ENCODE data around the gene EPGN. TPM values are rescaled to one million over a fixed set of nuclear protein-coding genes. Genes with fewer than 3 reads are reported as not detected.
"Not testable (repeated sequence)": the region's sequence is repeated elsewhere in the genome, so short reads cannot be mapped to it uniquely, and the experiment has no call there.

EPGN gene
- total RNA-seq, 2 donors from 2014 or later, result 0.43 TPM; not detected in 1

DNA sequence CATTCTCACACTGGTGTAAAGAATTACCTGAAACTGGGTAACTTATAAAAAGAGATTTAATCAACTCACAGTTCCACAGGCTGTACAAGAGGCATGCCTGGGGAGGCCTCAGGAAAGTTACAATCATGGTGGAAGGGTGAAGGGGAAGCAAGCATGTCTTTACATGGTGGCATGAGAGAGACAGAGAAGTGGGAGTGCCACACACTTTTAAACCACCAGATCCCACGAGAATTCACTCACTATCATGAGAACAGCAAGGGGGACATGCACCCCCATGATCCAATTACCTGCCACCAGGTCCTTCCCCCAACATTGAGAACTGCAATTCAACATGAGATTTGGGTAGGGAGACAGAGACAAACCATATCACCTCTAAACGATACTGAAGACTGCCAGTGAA lies 23.0 kb downstream of the EPGN start:
- no peak overlapping the region for H3K27ac Mint-ChIP-seq
- H3K27me3 Mint-ChIP-seq (ENCODE audit: low read depth), result peaks cover 21% of the 10 kb centered on the region
- ATAC-seq (replicated peaks in 1 of 2), result no peak
- peaks cover 0 to 2% of the 10 kb centered on the region in 2 donors for H3K36me3 Mint-ChIP-seq (ENCODE audit: insufficient read depth in 2 of 2)
- H3K4me3 Mint-ChIP-seq, result no peak overlapping the region
- H3K9me3 Mint-ChIP-seq, result no peaks in the 10 kb centered on the region
- no peak for DNase-seq
- H3K4me1 Mint-ChIP-seq (ENCODE audit: low read depth), result no peaks in the 10 kb centered on the region

DNA sequence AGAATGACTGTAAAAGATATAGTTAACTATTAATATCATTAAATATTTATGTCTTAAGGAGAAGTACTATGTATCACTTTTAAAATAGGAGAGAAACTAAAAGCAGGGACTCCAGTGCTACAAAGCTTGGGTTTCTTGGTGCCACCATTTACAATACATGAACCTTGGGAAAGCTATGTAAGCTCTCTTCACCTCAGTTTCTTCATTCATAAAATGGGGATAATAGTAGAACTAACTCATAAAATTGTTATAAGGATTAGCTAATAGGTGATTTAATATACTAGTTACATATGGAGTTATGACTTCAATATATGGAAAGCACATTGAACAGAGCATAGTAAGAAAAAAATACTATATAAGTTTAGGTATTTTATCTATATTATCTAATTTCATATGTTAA lies 23.7 kb downstream of the EPGN start:
- peaks cover 0 to 2% of the 10 kb centered on the region in 2 donors for H3K36me3 Mint-ChIP-seq (ENCODE audit: insufficient read depth in 2 of 2)

DNA sequence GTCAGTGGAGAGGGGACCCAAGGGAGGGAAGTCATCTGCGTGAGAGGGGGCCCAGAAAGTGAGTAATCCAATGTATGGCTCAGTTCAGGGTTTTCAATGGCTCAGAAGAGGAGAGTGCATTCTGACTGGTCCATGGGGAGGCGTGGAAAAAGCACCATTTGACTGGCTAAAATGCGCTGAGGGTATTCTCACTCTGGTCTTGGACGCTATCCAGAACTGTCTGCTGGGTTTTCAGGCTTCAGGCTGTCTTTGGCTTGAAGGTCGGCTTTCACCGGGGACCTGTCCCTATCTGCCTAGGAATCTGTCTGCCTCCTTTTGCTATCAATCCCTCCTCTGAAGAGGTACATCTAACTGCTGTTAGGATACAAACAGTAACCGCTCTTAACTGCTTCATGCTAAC lies 26.4 kb downstream of the EPGN start:
- no peak for ATAC-seq (replicated peaks in 1 of 2)
- H3K27me3 Mint-ChIP-seq (ENCODE audit: low read depth), result peaks cover 12% of the 10 kb centered on the region
- no peak overlapping the region for H3K27ac Mint-ChIP-seq
- no peaks in the 10 kb centered on the region for H3K36me3 Mint-ChIP-seq (ENCODE audit: insufficient read depth in 2 of 2)
- no peak overlapping the region for H3K4me3 Mint-ChIP-seq
- H3K9me3 Mint-ChIP-seq, result no peaks in the 10 kb centered on the region
- DNase-seq, result no peak
- no peaks in the 10 kb centered on the region for H3K4me1 Mint-ChIP-seq (ENCODE audit: low read depth)

More for the DNA sequence above, 23.7 kb downstream of the EPGN start:
- H3K9me3 Mint-ChIP-seq, result no peaks in the 10 kb centered on the region
- peaks cover 21% of the 10 kb centered on the region for H3K27me3 Mint-ChIP-seq (ENCODE audit: low read depth)
- DNase-seq (no peak), ATAC-seq (replicated peaks in 1 of 2) (no peak)
- no peak overlapping the region for H3K27ac Mint-ChIP-seq
- no peak overlapping the region for H3K4me3 Mint-ChIP-seq
- no peaks in the 10 kb centered on the region for H3K4me1 Mint-ChIP-seq (ENCODE audit: low read depth)

DNA sequence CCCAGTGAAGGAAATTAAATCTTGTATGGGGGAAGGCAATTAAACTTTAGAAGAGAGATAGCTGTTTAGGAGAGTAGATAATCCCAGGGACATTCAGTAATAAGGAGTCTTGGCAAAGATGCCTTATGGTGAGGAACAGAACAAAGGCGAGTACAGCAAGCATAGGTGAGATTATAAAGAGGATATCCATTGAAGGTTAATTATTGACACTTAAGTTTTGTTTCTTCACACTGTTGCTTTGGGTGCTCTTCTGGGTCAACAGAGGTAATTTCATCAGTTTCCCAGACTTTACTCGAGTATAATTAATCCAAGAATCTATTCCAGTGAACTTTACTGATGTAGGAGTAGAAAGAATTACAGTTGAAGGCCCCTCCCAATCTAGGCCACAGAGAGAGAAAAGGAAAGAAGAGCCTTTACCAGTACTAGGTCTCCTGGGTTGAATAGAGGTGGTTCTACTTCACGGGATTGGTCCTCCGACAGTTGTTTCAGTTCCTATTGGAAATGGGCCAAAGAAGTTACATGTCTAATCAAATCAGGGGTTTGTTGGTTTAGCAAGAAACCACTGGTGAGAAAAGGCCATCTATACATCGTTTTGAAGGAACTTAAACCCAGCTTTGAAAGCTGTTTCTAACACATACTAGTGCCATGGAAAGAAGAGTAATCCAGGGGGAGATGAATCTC lies 27.2 kb downstream of the EPGN start:
- Mint-ChIP-seq H3K27me3 (ENCODE audit: low read depth) (peaks cover 12% of the 10 kb centered on the region), H3K36me3 (ENCODE audit: insufficient read depth in 2 of 2) (no peaks in the 10 kb centered on the region), H3K27ac (no peak overlapping the region), H3K9me3 (peaks cover 0 to 2% of the 10 kb centered on the region in 2 donors), H3K4me1 (ENCODE audit: low read depth) (no peaks in the 10 kb centered on the region), H3K4me3 (no peak overlapping the region)
- ATAC-seq (replicated peaks in 1 of 2) (no peak), DNase-seq (no peak)

DNA sequence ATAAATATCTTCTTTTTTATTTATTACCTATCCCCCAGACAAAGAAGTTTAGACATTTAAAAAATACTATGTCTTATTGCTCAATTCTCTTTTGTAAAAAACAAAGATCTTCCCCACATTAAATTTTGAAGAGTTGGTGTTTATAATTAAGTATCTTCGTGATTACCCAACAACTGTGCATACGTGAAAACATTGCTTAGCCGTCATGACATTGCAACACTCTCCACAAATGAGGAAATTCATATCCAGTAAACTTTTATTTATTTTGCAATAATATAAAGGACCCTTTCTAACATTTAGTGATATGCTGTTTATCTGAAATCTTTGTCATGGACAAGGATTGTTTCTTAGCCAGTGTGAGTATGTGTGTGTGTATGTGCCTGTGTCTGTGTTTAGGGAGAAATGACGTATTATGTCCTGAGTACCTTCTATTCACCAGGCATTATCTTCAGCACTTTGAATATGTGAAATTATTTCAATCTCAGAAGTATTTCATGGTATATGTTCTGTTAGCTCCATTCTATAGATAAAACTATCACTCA lies 30.6 kb downstream of the EPGN start:
- DNase-seq (no peak), ATAC-seq (replicated peaks in 1 of 2) (no peak)
- Mint-ChIP-seq H3K4me3 (no peak overlapping the region), H3K27me3 (ENCODE audit: low read depth) (peaks cover 11% of the 10 kb centered on the region), H3K36me3 (ENCODE audit: insufficient read depth in 2 of 2) (peaks cover 0 to 2% of the 10 kb centered on the region in 2 donors), H3K4me1 (ENCODE audit: low read depth) (no peaks in the 10 kb centered on the region), H3K27ac (no peak overlapping the region), H3K9me3 (peaks cover 0 to 5% of the 10 kb centered on the region in 2 donors)

DNA sequence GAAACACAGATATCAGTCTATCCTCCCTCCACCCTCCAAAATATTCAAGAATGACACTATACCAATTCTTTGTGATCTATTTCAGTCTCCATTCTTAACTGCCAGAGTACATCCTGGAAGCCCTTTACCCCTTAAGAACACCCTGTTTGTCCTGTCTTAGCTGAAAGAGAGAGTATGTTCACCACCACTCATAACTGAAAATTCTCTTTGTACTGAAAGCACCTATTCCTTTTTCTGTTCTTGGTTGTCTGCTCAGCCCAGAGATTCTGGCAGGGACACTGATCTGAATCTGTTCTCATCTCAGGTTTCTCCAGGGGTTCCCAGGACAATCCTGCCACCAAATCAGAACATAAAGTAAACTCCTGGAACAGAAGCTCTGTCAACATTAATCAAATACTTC lies 31.2 kb downstream of the EPGN start:
- no peak for DNase-seq
- ATAC-seq (replicated peaks in 1 of 2), result no peak
- peaks cover under 1 to 9% of the 10 kb centered on the region in 2 donors for H3K9me3 Mint-ChIP-seq
- H3K36me3 Mint-ChIP-seq (ENCODE audit: insufficient read depth in 2 of 2), result peaks cover 2% of the 10 kb centered on the region in 2 donors
- no peak overlapping the region for H3K27ac Mint-ChIP-seq
- peaks cover 5% of the 10 kb centered on the region for H3K27me3 Mint-ChIP-seq (ENCODE audit: low read depth)
- H3K4me3 Mint-ChIP-seq, result no peak overlapping the region
- H3K4me1 Mint-ChIP-seq (ENCODE audit: low read depth), result no peaks in the 10 kb centered on the region

DNA sequence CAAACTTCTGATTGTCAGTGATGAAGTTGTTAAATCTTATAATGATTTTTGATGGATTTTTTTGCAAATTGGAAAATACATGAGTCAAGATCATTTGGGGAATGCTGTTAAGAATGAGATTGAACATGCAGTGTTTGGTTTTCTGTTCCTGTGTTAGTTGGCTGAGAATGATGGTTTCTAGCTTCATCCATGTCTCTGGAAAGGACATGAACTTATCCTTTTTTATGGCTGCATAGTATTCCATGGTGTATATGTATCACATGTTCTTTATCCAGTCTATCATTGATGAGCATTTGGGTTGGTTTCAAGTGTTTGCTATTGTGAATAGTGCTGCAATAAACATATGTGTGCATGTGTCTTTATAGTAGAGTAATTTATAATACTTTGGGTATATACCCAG lies 32.2 kb downstream of the EPGN start:
- H3K27me3 Mint-ChIP-seq (ENCODE audit: low read depth); H3K4me1 Mint-ChIP-seq (ENCODE audit: low read depth); DNase-seq; H3K27ac Mint-ChIP-seq; H3K4me3 Mint-ChIP-seq; H3K36me3 Mint-ChIP-seq (ENCODE audit: insufficient read depth in 2 of 2); ATAC-seq (replicated peaks in 1 of 2): not testable (repeated sequence)
- H3K9me3 Mint-ChIP-seq, result peaks cover 1 to 14% of the 10 kb centered on the region in 2 donors

DNA sequence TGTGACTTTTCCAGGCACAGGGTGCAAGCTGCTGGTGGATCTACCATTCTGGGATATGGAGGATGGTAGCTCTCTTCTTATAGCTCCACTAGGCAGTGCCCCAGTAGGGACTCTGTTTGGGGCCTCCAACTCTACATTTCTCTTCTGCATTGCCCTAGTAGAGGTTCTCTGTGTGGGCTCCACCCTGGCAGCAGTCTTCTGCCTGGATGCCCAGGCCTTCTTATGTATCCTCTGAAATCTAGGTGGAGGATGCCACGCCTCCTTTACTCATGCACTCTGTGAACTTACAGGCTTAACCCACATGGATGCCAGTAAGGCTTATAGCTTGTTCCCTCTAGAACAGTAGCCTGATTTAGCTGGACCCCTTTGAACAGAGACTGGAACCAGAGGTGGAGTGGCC lies 35.8 kb downstream of the EPGN start:
- Mint-ChIP-seq H3K4me1 (ENCODE audit: low read depth) (no peaks in the 10 kb centered on the region), H3K27me3 (ENCODE audit: low read depth) (no peaks in the 10 kb centered on the region), H3K36me3 (ENCODE audit: insufficient read depth in 2 of 2) (peaks cover 2 to 5% of the 10 kb centered on the region in 2 donors), H3K27ac (no peak overlapping the region), H3K9me3 (peaks cover 1 to 14% of the 10 kb centered on the region in 2 donors), H3K4me3 (no peak overlapping the region)
- DNase-seq (no peak), ATAC-seq (replicated peaks in 1 of 2) (no peak)

DNA sequence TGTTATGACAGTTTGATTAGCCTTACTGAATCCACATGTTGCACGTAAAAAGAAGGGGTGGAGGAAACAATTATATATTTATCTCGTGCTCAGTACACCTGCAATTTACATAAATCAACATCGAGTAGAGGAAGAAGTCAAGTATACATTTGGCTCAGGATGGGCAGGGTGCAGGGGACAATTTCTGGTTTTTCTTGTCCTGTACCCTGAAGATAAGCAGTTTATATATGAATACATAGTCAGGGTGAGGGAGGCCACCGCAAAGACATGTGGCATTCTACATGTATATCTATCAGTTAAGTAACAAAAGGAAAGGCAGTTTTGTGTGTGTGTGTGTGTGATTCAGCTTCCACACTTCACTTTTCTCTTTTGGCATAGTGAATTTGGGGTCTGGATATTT lies 45.6 kb downstream of the EPGN start:
- Mint-ChIP-seq H3K9me3 (no peaks in the 10 kb centered on the region), H3K27ac (no peak overlapping the region), H3K27me3 (ENCODE audit: low read depth) (no peaks in the 10 kb centered on the region), H3K4me3 (no peak overlapping the region), H3K36me3 (ENCODE audit: insufficient read depth in 2 of 2) (no peaks in the 10 kb centered on the region), H3K4me1 (ENCODE audit: low read depth) (no peaks in the 10 kb centered on the region)
- ATAC-seq (replicated peaks in 1 of 2) (no peak), DNase-seq (no peak)

DNA sequence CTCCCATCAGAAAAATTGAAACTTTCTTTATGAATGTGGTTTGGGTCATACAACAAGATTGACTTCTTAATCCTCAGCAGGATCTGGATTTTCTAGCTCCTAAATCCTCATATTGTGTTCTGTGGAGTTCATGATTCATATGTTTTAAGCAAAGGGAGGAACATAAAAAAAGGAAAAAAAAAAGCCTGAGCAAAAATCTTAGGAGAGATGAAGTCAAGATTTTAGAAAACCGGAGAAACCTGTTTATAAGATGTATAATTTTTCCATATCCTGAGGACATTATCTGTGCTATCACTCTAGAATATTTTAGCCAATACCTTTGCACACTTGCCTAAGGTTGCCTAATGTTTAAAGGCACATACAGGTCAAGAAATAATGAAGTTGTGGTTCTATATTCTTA lies 49.7 kb downstream of the EPGN start:
- Mint-ChIP-seq H3K9me3 (no peaks in the 10 kb centered on the region), H3K4me1 (ENCODE audit: low read depth) (no peaks in the 10 kb centered on the region), H3K4me3 (no peak overlapping the region), H3K27me3 (ENCODE audit: low read depth) (peaks cover 5% of the 10 kb centered on the region), H3K36me3 (ENCODE audit: insufficient read depth in 2 of 2) (no peaks in the 10 kb centered on the region), H3K27ac (no peak overlapping the region)
- DNase-seq (no peak), ATAC-seq (replicated peaks in 1 of 2) (no peak)

DNA sequence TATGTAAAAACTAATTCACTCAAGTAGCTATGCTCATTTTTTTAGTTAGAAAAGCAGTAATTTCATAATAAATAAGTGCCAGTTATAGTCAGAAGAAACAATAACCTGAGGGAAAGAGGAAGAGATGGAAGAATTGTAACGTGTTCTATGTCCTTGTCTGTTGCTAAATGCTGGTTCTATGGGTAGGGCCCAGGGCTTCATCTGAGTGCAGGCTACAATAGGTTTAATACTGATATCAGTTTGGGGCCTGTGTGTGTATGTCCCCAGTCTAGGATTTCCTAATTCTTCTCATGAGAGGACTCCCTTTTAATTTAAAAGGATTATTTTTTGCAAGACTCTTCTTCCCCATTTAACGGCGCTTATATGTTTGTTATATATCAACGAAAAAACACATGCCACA lies 53.4 kb downstream of the EPGN start:
- no peaks in the 10 kb centered on the region for H3K36me3 Mint-ChIP-seq (ENCODE audit: insufficient read depth in 2 of 2)
- peaks cover 13% of the 10 kb centered on the region for H3K4me1 Mint-ChIP-seq (ENCODE audit: low read depth)
- no peak overlapping the region for H3K4me3 Mint-ChIP-seq
- no peak for DNase-seq
- no peaks in the 10 kb centered on the region for H3K9me3 Mint-ChIP-seq
- peaks cover 36% of the 10 kb centered on the region for H3K27me3 Mint-ChIP-seq (ENCODE audit: low read depth)
- no peak overlapping the region for H3K27ac Mint-ChIP-seq
- no peak for ATAC-seq (replicated peaks in 1 of 2)

DNA sequence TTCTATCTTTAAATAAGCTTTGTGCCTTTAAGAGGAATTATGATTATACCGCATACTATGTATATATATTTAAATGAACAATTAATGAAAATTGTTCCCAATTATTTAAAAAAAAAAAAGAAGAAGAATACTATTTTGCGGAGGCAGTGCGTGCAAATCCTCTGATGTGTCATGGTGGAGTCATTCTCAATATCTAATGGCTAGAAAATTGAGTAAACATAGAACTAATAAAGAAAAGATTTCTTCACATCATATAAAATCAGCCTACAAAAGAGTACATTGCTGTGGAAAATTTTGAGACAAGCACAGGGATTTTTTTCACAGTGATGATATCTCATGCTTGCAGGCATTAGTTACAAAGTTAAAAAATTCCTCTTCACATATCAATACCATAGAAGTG lies 54.1 kb downstream of the EPGN start:
- Mint-ChIP-seq H3K27ac (no peak overlapping the region), H3K27me3 (ENCODE audit: low read depth) (peaks cover 43% of the 10 kb centered on the region), H3K4me3 (no peak overlapping the region), H3K9me3 (no peaks in the 10 kb centered on the region), H3K36me3 (ENCODE audit: insufficient read depth in 2 of 2) (no peaks in the 10 kb centered on the region), H3K4me1 (ENCODE audit: low read depth) (peaks cover 13% of the 10 kb centered on the region)
- DNase-seq (no peak), ATAC-seq (replicated peaks in 1 of 2) (no peak)

DNA sequence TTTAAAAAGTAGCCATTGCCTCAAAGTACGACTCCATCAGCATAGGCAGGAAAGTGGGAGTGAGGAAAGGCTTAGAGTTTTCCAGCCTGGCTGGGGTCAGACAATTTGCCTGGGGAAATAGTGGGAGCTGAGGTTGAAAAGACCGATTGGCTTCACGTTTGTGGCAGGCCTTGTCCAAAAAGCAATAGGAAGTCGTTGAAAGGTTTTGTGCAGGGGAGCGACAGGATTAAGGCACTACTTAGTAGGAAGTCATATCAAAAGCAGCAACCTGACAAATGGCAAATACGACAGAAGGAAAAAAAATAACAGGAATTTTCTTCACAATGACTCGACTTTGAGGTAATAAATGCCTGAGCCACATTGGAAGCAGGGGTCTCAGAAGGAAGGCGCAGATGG lies 56.0 kb downstream of the EPGN start:
- H3K27me3 Mint-ChIP-seq (ENCODE audit: low read depth), result peaks cover 48% of the 10 kb centered on the region
- no peak for DNase-seq
- no peaks in the 10 kb centered on the region for H3K9me3 Mint-ChIP-seq
- H3K4me3 Mint-ChIP-seq, result peak overlapping the region; percentile 78 to 88
- H3K36me3 Mint-ChIP-seq (ENCODE audit: insufficient read depth in 2 of 2), result no peaks in the 10 kb centered on the region
- peak in 1 of 2 donors; percentile 8 for ATAC-seq (replicated peaks in 1 of 2)
- H3K4me1 Mint-ChIP-seq (ENCODE audit: low read depth), result peaks cover 13% of the 10 kb centered on the region
- H3K27ac Mint-ChIP-seq, result no peak overlapping the region

Measured in activated T-cell treated with anti-CD3 and anti-CD28 coated beads, Interleukin-2, amount 50 U/mL, for 72 hours (primary cell).